ENCODE measurements around the gene RHOT2. TPM values are rescaled to one million over a fixed set of nuclear protein-coding genes. Genes with fewer than 3 reads are reported as not detected.

RHOT2 gene
- total and polyA plus RNA-seq, 9 of the 15 experiments (the other 6 are each of a cell fraction or from before 2014, with no cell fraction given): 5.0 to 373 (median 112) TPM

- no peak for TF ChIP-seq ESRRB (CRISPR knock-in tag; IDR thresholded peaks at IDR 0.05; ENCODE audit: borderline replicate concordance)
- TF ChIP-seq, protein P1, sequence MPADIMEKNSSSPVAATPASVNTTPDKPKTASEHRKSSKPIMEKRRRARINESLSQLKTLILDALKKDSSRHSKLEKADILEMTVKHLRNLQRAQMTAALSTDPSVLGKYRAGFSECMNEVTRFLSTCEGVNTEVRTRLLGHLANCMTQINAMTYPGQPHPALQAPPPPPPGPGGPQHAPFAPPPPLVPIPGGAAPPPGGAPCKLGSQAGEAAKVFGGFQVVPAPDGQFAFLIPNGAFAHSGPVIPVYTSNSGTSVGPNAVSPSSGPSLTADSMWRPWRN (IDR thresholded peaks at IDR 0.05; ENCODE audit: low read depth): no peak
- TF ChIP-seq SMARCA4 (IDR thresholded peaks at IDR 0.05): no peak
- no peak; a peak in 1 of 4 replicates for TF ChIP-seq SIN3A (IDR thresholded peaks at IDR 0.05; ENCODE audit: borderline replicate concordance in 2 of 2, control insufficient read depth in 1 of 2, low read depth in 2 of 2, low read length in 2 of 2)
- peak; percentile 71 for TF ChIP-seq POLR2A (conservative IDR thresholded peaks at IDR 0.05)
- TF ChIP-seq, protein P2, sequence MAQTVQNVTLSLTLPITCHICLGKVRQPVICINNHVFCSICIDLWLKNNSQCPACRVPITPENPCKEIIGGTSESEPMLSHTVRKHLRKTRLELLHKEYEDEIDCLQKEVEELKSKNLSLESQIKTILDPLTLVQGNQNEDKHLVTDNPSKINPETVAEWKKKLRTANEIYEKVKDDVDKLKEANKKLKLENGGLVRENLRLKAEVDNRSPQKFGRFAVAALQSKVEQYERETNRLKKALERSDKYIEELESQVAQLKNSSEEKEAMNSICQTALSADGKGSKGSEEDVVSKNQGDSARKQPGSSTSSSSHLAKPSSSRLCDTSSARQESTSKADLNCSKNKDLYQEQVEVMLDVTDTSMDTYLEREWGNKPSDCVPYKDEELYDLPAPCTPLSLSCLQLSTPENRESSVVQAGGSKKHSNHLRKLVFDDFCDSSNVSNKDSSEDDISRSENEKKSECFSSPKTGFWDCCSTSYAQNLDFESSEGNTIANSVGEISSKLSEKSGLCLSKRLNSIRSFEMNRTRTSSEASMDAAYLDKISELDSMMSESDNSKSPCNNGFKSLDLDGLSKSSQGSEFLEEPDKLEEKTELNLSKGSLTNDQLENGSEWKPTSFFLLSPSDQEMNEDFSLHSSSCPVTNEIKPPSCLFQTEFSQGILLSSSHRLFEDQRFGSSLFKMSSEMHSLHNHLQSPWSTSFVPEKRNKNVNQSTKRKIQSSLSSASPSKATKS (CRISPR knock-in tag; IDR thresholded peaks at IDR 0.05): no peak
- no peak for TF ChIP-seq EZH2 (IDR thresholded peaks at IDR 0.05; ENCODE audit: borderline replicate concordance, low read depth, low read length)
- TF ChIP-seq PURB (CRISPR knock-in tag; IDR thresholded peaks at IDR 0.05; ENCODE audit: low read depth): no peak
- no peak for TF ChIP-seq TCF7L2 (IDR thresholded peaks at IDR 0.05; ENCODE audit: low read depth, low read length)
- no peak for TF ChIP-seq EHMT2 (IDR thresholded peaks at IDR 0.05)
- no peak for TF ChIP-seq PHTF2 (CRISPR knock-in tag; IDR thresholded peaks at IDR 0.05)
- TF ChIP-seq, protein P3, sequence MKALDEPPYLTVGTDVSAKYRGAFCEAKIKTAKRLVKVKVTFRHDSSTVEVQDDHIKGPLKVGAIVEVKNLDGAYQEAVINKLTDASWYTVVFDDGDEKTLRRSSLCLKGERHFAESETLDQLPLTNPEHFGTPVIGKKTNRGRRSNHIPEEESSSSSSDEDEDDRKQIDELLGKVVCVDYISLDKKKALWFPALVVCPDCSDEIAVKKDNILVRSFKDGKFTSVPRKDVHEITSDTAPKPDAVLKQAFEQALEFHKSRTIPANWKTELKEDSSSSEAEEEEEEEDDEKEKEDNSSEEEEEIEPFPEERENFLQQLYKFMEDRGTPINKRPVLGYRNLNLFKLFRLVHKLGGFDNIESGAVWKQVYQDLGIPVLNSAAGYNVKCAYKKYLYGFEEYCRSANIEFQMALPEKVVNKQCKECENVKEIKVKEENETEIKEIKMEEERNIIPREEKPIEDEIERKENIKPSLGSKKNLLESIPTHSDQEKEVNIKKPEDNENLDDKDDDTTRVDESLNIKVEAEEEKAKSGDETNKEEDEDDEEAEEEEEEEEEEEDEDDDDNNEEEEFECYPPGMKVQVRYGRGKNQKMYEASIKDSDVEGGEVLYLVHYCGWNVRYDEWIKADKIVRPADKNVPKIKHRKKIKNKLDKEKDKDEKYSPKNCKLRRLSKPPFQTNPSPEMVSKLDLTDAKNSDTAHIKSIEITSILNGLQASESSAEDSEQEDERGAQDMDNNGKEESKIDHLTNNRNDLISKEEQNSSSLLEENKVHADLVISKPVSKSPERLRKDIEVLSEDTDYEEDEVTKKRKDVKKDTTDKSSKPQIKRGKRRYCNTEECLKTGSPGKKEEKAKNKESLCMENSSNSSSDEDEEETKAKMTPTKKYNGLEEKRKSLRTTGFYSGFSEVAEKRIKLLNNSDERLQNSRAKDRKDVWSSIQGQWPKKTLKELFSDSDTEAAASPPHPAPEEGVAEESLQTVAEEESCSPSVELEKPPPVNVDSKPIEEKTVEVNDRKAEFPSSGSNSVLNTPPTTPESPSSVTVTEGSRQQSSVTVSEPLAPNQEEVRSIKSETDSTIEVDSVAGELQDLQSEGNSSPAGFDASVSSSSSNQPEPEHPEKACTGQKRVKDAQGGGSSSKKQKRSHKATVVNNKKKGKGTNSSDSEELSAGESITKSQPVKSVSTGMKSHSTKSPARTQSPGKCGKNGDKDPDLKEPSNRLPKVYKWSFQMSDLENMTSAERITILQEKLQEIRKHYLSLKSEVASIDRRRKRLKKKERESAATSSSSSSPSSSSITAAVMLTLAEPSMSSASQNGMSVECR (CRISPR knock-in tag; IDR thresholded peaks at IDR 0.05): no peak
- TF ChIP-seq ZNF561 (CRISPR knock-in tag; conservative IDR thresholded peaks at IDR 0.05): no peak
- TF ChIP-seq, protein P4, sequence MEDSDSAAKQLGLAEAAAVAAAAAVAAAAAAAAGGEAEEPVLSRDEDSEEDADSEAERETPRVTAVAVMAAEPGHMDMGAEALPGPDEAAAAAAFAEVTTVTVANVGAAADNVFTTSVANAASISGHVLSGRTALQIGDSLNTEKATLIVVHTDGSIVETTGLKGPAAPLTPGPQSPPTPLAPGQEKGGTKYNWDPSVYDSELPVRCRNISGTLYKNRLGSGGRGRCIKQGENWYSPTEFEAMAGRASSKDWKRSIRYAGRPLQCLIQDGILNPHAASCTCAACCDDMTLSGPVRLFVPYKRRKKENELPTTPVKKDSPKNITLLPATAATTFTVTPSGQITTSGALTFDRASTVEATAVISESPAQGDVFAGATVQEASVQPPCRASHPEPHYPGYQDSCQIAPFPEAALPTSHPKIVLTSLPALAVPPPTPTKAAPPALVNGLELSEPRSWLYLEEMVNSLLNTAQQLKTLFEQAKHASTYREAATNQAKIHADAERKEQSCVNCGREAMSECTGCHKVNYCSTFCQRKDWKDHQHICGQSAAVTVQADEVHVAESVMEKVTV (CRISPR knock-in tag; IDR thresholded peaks at IDR 0.05): no peak
- no peak for TF ChIP-seq BRCA1 (IDR thresholded peaks at IDR 0.05)
- TF ChIP-seq BRCA1 (CRISPR knock-in tag; IDR thresholded peaks at IDR 0.05): no peak
- peak; percentile 84 for TF ChIP-seq CTCFL (IDR thresholded peaks at IDR 0.05; ENCODE audit: borderline replicate concordance, insufficient read depth, low read depth, low read length, poor library complexity, severe bottlenecking)
- TF ChIP-seq HEY1 (CRISPR knock-in tag; IDR thresholded peaks at IDR 0.05; ENCODE audit: borderline replicate concordance): no peak
Measured at GRCh38 chr16:720447-720989, 52.6 kb downstream of the RHOT2 start (continued).

Measured in K562 (cell line).